ENCODE results near the gene SPRED1. TPM values are rescaled to one million over a fixed set of nuclear protein-coding genes. Genes with fewer than 3 reads are reported as not detected.

SPRED1 gene
- total and polyA plus RNA-seq, 2 experiments from 2014 or later = 11.4 to 44.0 TPM

DNA sequence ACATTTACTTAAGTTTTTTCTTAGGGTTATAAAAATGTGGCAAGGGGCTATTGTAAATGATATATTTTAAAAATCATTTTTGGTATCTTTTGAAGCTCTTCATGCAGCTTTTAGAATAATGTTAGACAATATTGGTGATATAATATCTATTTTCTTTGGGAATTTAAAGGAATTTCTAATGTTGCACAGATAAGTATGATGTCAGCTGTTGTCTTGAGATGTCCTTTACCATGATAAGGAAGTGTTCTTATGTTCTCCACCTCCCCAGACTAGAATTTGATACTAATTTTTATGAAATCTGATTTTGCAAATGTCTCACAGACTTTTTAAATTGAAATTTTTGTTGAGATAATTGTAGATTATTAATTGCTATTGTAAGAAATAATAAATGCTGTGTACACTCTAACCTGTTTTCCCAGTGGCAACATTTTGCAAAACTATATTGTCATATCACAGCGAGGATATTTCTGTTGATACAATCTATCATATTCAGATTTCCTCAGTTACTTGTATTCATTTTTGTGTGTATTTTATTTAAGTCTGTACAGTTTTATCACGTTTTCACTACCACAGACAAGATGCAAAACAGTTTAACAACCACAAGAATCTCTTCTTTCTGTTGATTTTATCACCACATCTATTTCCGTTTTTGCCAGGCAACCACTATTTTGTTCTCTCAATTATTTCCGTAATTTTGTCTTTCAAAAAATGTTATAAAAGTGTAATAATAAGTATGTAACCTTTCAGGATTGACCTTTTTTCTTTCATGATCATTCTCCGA lies 55.4 kb downstream of the SPRED1 start:
- Histone ChIP-seq H3K4me2 (no peak overlapping the region), H3K36me3 (ENCODE audit: insufficient read depth) (no peaks in the 10 kb centered on the region), H3K27me3 (ENCODE audit: insufficient read depth) (no peaks in the 10 kb centered on the region), H3K4me3 (no peak overlapping the region), H3K9me2 (ENCODE audit: insufficient read depth) (no peaks in the 10 kb centered on the region), H4K20me1 (replicated peaks; ENCODE audit: insufficient read depth) (peaks cover 41% of the 10 kb centered on the region), H3F3A (replicated peaks; ENCODE audit: low read depth) (no peaks in the 10 kb centered on the region), H3K27ac (ENCODE audit: low read depth) (no peak overlapping the region), H3K79me2 (replicated peaks; ENCODE audit: insufficient read depth) (peaks cover 100% of the 10 kb centered on the region), H2AFZ (no peak overlapping the region), H3K4me1 (ENCODE audit: insufficient read depth) (peaks cover 7% of the 10 kb centered on the region)
- no peaks in the 10 kb centered on the region for H3K27me3 Mint-ChIP-seq (ENCODE audit: insufficient read depth, low read depth, poor library complexity)
- no peak overlapping the region for H3K4me3 Mint-ChIP-seq
- H3K27ac Mint-ChIP-seq = no peak overlapping the region
- TF ChIP-seq CREB1 (CRISPR knock-in tag; IDR thresholded peaks at IDR 0.05; ENCODE audit: low read depth) = no peak
- TF ChIP-seq POLR2AphosphoS5 (IDR thresholded peaks at IDR 0.05; ENCODE audit: low read depth) = no peak
- no peak for TF ChIP-seq STAT1 (IDR thresholded peaks at IDR 0.05; ENCODE audit: unreplicated experiment)
- no peak for TF ChIP-seq ZNF114 (CRISPR knock-in tag; IDR thresholded peaks at IDR 0.05)
- TF ChIP-seq, protein P1, sequence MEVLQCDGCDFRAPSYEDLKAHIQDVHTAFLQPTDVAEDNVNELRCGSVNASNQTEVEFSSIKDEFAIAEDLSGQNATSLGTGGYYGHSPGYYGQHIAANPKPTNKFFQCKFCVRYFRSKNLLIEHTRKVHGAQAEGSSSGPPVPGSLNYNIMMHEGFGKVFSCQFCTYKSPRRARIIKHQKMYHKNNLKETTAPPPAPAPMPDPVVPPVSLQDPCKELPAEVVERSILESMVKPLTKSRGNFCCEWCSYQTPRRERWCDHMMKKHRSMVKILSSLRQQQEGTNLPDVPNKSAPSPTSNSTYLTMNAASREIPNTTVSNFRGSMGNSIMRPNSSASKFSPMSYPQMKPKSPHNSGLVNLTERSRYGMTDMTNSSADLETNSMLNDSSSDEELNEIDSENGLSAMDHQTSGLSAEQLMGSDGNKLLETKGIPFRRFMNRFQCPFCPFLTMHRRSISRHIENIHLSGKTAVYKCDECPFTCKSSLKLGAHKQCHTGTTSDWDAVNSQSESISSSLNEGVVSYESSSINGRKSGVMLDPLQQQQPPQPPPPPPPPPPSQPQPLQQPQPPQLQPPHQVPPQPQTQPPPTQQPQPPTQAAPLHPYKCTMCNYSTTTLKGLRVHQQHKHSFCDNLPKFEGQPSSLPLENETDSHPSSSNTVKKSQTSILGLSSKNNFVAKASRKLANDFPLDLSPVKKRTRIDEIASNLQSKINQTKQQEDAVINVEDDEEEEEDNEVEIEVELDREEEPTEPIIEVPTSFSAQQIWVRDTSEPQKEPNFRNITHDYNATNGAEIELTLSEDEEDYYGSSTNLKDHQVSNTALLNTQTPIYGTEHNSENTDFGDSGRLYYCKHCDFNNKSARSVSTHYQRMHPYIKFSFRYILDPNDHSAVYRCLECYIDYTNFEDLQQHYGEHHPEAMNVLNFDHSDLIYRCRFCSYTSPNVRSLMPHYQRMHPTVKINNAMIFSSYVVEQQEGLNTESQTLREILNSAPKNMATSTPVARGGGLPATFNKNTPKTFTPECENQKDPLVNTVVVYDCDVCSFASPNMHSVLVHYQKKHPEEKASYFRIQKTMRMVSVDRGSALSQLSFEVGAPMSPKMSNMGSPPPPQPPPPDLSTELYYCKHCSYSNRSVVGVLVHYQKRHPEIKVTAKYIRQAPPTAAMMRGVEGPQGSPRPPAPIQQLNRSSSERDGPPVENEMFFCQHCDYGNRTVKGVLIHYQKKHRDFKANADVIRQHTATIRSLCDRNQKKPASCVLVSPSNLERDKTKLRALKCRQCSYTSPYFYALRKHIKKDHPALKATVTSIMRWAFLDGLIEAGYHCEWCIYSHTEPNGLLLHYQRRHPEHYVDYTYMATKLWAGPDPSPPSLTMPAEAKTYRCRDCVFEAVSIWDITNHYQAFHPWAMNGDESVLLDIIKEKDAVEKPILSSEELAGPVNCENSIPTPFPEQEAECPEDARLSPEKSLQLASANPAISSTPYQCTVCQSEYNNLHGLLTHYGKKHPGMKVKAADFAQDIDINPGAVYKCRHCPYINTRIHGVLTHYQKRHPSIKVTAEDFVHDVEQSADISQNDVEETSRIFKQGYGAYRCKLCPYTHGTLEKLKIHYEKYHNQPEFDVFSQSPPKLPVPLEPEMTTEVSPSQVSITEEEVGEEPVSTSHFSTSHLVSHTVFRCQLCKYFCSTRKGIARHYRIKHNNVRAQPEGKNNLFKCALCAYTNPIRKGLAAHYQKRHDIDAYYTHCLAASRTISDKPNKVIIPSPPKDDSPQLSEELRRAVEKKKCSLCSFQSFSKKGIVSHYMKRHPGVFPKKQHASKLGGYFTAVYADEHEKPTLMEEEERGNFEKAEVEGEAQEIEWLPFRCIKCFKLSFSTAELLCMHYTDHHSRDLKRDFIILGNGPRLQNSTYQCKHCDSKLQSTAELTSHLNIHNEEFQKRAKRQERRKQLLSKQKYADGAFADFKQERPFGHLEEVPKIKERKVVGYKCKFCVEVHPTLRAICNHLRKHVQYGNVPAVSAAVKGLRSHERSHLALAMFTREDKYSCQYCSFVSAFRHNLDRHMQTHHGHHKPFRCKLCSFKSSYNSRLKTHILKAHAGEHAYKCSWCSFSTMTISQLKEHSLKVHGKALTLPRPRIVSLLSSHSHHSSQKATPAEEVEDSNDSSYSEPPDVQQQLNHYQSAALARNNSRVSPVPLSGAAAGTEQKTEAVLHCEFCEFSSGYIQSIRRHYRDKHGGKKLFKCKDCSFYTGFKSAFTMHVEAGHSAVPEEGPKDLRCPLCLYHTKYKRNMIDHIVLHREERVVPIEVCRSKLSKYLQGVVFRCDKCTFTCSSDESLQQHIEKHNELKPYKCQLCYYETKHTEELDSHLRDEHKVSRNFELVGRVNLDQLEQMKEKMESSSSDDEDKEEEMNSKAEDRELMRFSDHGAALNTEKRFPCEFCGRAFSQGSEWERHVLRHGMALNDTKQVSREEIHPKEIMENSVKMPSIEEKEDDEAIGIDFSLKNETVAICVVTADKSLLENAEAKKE (CRISPR knock-in tag; IDR thresholded peaks at IDR 0.05) = no peak
- TF ChIP-seq JUNB (IDR thresholded peaks at IDR 0.05; ENCODE audit: unreplicated experiment) = no peak
- TF ChIP-seq EZH2 (IDR thresholded peaks at IDR 0.05; ENCODE audit: low read depth, unreplicated experiment) = no peak
- TF ChIP-seq EZH2phosphoT487 (IDR thresholded peaks at IDR 0.05; ENCODE audit: unreplicated experiment) = no peak
- TF ChIP-seq, protein P2, sequence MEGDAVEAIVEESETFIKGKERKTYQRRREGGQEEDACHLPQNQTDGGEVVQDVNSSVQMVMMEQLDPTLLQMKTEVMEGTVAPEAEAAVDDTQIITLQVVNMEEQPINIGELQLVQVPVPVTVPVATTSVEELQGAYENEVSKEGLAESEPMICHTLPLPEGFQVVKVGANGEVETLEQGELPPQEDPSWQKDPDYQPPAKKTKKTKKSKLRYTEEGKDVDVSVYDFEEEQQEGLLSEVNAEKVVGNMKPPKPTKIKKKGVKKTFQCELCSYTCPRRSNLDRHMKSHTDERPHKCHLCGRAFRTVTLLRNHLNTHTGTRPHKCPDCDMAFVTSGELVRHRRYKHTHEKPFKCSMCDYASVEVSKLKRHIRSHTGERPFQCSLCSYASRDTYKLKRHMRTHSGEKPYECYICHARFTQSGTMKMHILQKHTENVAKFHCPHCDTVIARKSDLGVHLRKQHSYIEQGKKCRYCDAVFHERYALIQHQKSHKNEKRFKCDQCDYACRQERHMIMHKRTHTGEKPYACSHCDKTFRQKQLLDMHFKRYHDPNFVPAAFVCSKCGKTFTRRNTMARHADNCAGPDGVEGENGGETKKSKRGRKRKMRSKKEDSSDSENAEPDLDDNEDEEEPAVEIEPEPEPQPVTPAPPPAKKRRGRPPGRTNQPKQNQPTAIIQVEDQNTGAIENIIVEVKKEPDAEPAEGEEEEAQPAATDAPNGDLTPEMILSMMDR (conservative IDR thresholded peaks at IDR 0.05; ENCODE audit: low read depth in 2 of 2) = no peak
- TF ChIP-seq, protein P3, sequence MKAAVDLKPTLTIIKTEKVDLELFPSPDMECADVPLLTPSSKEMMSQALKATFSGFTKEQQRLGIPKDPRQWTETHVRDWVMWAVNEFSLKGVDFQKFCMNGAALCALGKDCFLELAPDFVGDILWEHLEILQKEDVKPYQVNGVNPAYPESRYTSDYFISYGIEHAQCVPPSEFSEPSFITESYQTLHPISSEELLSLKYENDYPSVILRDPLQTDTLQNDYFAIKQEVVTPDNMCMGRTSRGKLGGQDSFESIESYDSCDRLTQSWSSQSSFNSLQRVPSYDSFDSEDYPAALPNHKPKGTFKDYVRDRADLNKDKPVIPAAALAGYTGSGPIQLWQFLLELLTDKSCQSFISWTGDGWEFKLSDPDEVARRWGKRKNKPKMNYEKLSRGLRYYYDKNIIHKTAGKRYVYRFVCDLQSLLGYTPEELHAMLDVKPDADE (IDR thresholded peaks at IDR 0.05) = no peak
- TF ChIP-seq REST (IDR thresholded peaks at IDR 0.05; ENCODE audit: unreplicated experiment) = no peak
- TF ChIP-seq ZNF331 (CRISPR knock-in tag; IDR thresholded peaks at IDR 0.05; ENCODE audit: low read depth) = no peak
- no peak for TF ChIP-seq NANOG (IDR thresholded peaks at IDR 0.05; ENCODE audit: borderline replicate concordance)
- no peak for DNase-seq (ENCODE audit: low spot score)
- H3K36me3 Mint-ChIP-seq (ENCODE audit: low read depth) = peaks cover 19% of the 10 kb centered on the region; the same call in 2 of the 3 replicates
- H3K4me1 Mint-ChIP-seq = peaks cover 42% of the 10 kb centered on the region
- no peak for ATAC-seq
- H3K9me3 Mint-ChIP-seq = no peaks in the 10 kb centered on the region

Data from GM23338 (cell line).